ENCODE data around the gene CRABP1. TPM values are rescaled to one million over a fixed set of nuclear protein-coding genes. Genes with fewer than 3 reads are reported as not detected.

CRABP1 gene
- total and polyA plus RNA-seq, 3 experiments from 2014 or later = not detected

DNA sequence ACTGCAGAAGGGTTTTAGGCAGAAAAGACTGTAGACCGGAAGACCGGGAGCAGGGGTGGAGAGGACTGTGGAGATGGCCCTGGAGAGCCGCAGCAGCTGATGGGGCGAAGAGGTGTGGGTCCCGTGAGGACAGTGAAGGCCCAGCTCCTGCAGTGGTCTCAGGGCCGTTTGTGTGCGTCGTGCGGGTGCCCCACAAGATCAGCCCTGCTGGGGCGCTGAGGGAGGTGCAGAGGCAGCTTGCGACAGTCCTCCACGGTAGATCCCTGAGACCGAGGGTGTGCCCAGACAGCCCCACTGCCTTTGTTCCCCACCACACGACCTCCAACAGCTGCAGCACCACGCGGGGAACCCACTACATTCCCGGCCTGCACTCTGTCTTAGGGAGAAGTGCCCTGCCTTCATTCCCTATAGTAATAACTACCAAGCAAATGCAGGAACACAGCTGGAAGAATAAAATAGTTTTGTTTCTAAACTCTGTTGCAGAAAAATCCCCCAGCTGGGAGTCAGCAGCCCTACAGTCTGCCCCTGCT is 19.0 kb upstream of the CRABP1 start:
- Histone ChIP-seq H3K9me3 (ENCODE audit: low read length) (no peaks in the 10 kb centered on the region), H3K4me3 (ENCODE audit: low read length) (no peak overlapping the region), H3K27ac (ENCODE audit: low read depth, low read length) (no peak overlapping the region), H3K27me3 (ENCODE audit: insufficient read depth, low read length, poor library complexity, severe bottlenecking) (no peaks in the 10 kb centered on the region), H3K36me3 (ENCODE audit: insufficient read depth, low read length) (no peaks in the 10 kb centered on the region), H3K4me1 (ENCODE audit: insufficient read depth, low read length) (no peaks in the 10 kb centered on the region)
- no peaks in the 10 kb centered on the region for H3K36me3 Mint-ChIP-seq
- H3K27me3 Mint-ChIP-seq = no peaks in the 10 kb centered on the region
- no peak overlapping the region for H3K4me3 Mint-ChIP-seq
- no peaks in the 10 kb centered on the region for H3K4me1 Mint-ChIP-seq
- no peaks in the 10 kb centered on the region for H3K9me3 Mint-ChIP-seq
- DNase-seq = peak in 1 of 5 donors; percentile 18
- no peak overlapping the region for H3K27ac Mint-ChIP-seq
- ChIA-PET CTCF (no interaction called here), POLR2A (no interaction called here)

DNA sequence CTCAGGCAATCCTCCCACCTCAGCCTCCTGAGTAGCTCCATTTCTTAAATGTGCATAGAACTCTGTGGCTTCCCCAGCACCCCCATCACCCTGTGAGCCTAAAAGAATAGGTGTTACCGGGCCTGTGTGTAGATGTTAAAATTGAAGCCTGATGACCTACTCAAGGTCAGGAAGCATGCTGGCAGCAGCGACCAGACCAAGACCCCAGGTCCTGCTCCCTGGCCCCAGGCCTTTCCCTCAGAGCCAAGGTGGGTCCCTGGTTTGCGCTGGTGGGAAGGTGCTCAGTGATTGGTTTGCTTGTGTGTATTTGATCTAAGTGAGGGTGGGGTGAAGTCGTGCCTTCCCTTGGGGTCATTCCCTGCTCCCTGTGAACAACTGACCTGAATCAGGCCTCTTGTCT is 18.4 kb upstream of the CRABP1 start:
- CTCF ChIA-PET = no interaction called here
- no peaks in the 10 kb centered on the region for H3K4me1 Mint-ChIP-seq
- no peaks in the 10 kb centered on the region for H3K36me3 Mint-ChIP-seq
- POLR2A ChIA-PET = no interaction called here
- H3K27me3 Mint-ChIP-seq = no peaks in the 10 kb centered on the region
- H3K9me3 ChIP-seq (ENCODE audit: low read length) = no peaks in the 10 kb centered on the region
- no peaks in the 10 kb centered on the region for H3K27me3 ChIP-seq (ENCODE audit: insufficient read depth, low read length, poor library complexity, severe bottlenecking)
- H3K36me3 ChIP-seq (ENCODE audit: insufficient read depth, low read length) = no peaks in the 10 kb centered on the region
- H3K27ac ChIP-seq (ENCODE audit: low read depth, low read length) = no peak overlapping the region
- H3K4me3 Mint-ChIP-seq = no peak overlapping the region
- H3K4me1 ChIP-seq (ENCODE audit: insufficient read depth, low read length) = no peaks in the 10 kb centered on the region
- H3K27ac Mint-ChIP-seq = no peak overlapping the region
- DNase-seq = peak in 1 of 5 donors; percentile 16
- no peaks in the 10 kb centered on the region for H3K9me3 Mint-ChIP-seq
- H3K4me3 ChIP-seq (ENCODE audit: low read length) = no peak overlapping the region

DNA sequence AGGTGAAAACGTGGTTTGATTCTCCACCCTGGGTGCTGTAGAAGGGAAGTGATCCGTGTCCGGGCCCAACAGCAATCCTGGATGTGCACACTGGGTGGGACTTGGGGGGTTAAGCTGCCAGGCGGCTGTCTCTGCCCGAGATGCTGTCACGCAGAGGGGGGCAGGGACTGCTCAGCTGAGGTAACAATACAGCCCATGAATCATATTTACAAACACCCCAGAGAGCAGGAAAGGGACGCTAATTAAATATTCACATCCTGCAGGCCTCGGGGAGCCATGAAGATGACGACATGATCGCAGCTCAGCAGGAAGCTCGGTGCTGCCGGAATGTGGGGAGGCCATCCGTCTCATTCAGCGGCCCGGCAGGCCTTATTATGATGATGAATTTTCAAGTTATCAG is 17.9 kb upstream of the CRABP1 start:
- CTCF ChIA-PET = no interaction called here
- H3K27me3 Mint-ChIP-seq = no peaks in the 10 kb centered on the region

GRCh38 chr15:78322724-78323521 is 17.2 kb upstream of the CRABP1 start:
- Histone ChIP-seq H3K4me3 (ENCODE audit: low read length) (no peak overlapping the region), H3K36me3 (ENCODE audit: insufficient read depth, low read length) (no peaks in the 10 kb centered on the region), H3K27ac (ENCODE audit: low read depth, low read length) (no peak overlapping the region), H3K4me1 (ENCODE audit: insufficient read depth, low read length) (no peaks in the 10 kb centered on the region), H3K27me3 (ENCODE audit: insufficient read depth, low read length, poor library complexity, severe bottlenecking) (no peaks in the 10 kb centered on the region), H3K9me3 (ENCODE audit: low read length) (no peaks in the 10 kb centered on the region)
- CTCF ChIA-PET = no interaction called here
- POLR2A ChIA-PET = no interaction called here
- DNase-seq = peak in 1 of 5 donors; percentile 42
- no peak overlapping the region for H3K4me3 Mint-ChIP-seq
- H3K27me3 Mint-ChIP-seq = no peaks in the 10 kb centered on the region
- H3K27ac Mint-ChIP-seq = peak overlapping the region in 1 of 8 donors; percentile 36
- H3K9me3 Mint-ChIP-seq = no peaks in the 10 kb centered on the region
- H3K4me1 Mint-ChIP-seq = no peaks in the 10 kb centered on the region
- H3K36me3 Mint-ChIP-seq = peaks cover 0 to 1% (median 0%) of the 10 kb centered on the region in 3 donors

More for the DNA sequence above, 17.9 kb upstream of the CRABP1 start:
- Histone ChIP-seq H3K4me1 (ENCODE audit: insufficient read depth, low read length) (no peaks in the 10 kb centered on the region), H3K27ac (ENCODE audit: low read depth, low read length) (no peak overlapping the region), H3K27me3 (ENCODE audit: insufficient read depth, low read length, poor library complexity, severe bottlenecking) (no peaks in the 10 kb centered on the region), H3K36me3 (ENCODE audit: insufficient read depth, low read length) (no peaks in the 10 kb centered on the region), H3K4me3 (ENCODE audit: low read length) (no peak overlapping the region), H3K9me3 (ENCODE audit: low read length) (no peaks in the 10 kb centered on the region)
- Mint-ChIP-seq H3K36me3 (peaks cover 0 to under 1% (median 0%) of the 10 kb centered on the region in 3 donors), H3K9me3 (no peaks in the 10 kb centered on the region), H3K4me3 (no peak overlapping the region), H3K4me1 (no peaks in the 10 kb centered on the region), H3K27ac (no peak overlapping the region)
- POLR2A ChIA-PET = no interaction called here
- DNase-seq = peak in 1 of 5 donors; percentile 33

DNA sequence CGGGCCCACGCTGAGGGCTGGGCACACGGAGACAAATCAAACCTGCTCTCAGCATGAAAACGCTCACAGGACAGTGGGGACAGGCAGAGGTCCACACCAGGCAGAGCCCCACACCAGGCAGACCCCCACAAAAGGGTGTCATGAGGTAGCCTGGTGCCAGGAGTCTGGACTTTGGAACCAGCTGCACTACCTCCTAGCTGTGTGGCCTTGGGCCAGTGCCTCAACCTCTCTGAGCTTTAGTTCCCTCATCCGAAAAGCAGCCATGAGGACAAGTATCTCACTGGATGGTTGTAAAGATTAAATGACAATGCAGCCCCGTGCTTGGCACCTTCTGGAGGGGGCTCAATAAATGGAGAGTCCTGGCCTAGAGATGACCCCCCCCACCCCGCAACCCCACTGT is 16.5 kb upstream of the CRABP1 start:
- POLR2A ChIA-PET = no interaction called here
- H3K27ac Mint-ChIP-seq = no peak overlapping the region
- no peaks in the 10 kb centered on the region for H3K9me3 Mint-ChIP-seq

GRCh38 chr15:78324144-78324543 is 16.0 kb upstream of the CRABP1 start:
- Histone ChIP-seq H3K36me3 (ENCODE audit: insufficient read depth, low read length) (no peaks in the 10 kb centered on the region), H3K4me3 (ENCODE audit: low read length) (no peak overlapping the region), H3K27ac (ENCODE audit: low read depth, low read length) (no peak overlapping the region), H3K27me3 (ENCODE audit: insufficient read depth, low read length, poor library complexity, severe bottlenecking) (no peaks in the 10 kb centered on the region), H3K9me3 (ENCODE audit: low read length) (no peaks in the 10 kb centered on the region), H3K4me1 (ENCODE audit: insufficient read depth, low read length) (no peaks in the 10 kb centered on the region)
- DNase-seq = peak in 1 of 5 donors; percentile 16
- Mint-ChIP-seq H3K4me3 (no peak overlapping the region), H3K4me1 (no peaks in the 10 kb centered on the region), H3K27ac (no peak overlapping the region), H3K9me3 (no peaks in the 10 kb centered on the region), H3K27me3 (no peaks in the 10 kb centered on the region), H3K36me3 (peaks cover 0 to 1% (median 0%) of the 10 kb centered on the region in 3 donors)
- ChIA-PET CTCF (no interaction called here), POLR2A (no interaction called here)

More for the DNA sequence above, 16.5 kb upstream of the CRABP1 start:
- Mint-ChIP-seq H3K4me1 (no peaks in the 10 kb centered on the region), H3K4me3 (no peak overlapping the region), H3K36me3 (peaks cover 0 to 1% (median 0%) of the 10 kb centered on the region in 3 donors), H3K27me3 (no peaks in the 10 kb centered on the region)
- H3K9me3 ChIP-seq (ENCODE audit: low read length) = no peaks in the 10 kb centered on the region
- H3K4me1 ChIP-seq (ENCODE audit: insufficient read depth, low read length) = no peaks in the 10 kb centered on the region
- DNase-seq = peak in 1 of 5 donors; percentile 25
- no peaks in the 10 kb centered on the region for H3K36me3 ChIP-seq (ENCODE audit: insufficient read depth, low read length)
- CTCF ChIA-PET = no interaction called here
- H3K27ac ChIP-seq (ENCODE audit: low read depth, low read length) = no peak overlapping the region
- H3K4me3 ChIP-seq (ENCODE audit: low read length) = no peak overlapping the region
- no peaks in the 10 kb centered on the region for H3K27me3 ChIP-seq (ENCODE audit: insufficient read depth, low read length, poor library complexity, severe bottlenecking)

GRCh38 chr15:78325092-78325843 is 14.9 kb upstream of the CRABP1 start:
- Mint-ChIP-seq H3K36me3 (peaks cover 0 to 1% (median 0%) of the 10 kb centered on the region in 3 donors), H3K27me3 (peaks cover 0 to 1% of the 10 kb centered on the region in 2 donors), H3K9me3 (no peaks in the 10 kb centered on the region), H3K4me3 (no peak overlapping the region), H3K4me1 (no peaks in the 10 kb centered on the region), H3K27ac (peak overlapping the region in 1 of 8 donors; percentile 43)
- POLR2A ChIA-PET = no interaction called here
- CTCF ChIA-PET = no interaction called here
- no peak for DNase-seq
- Histone ChIP-seq H3K4me1 (ENCODE audit: insufficient read depth, low read length) (no peaks in the 10 kb centered on the region), H3K36me3 (ENCODE audit: insufficient read depth, low read length) (no peaks in the 10 kb centered on the region), H3K9me3 (ENCODE audit: low read length) (no peaks in the 10 kb centered on the region), H3K27me3 (ENCODE audit: insufficient read depth, low read length, poor library complexity, severe bottlenecking) (no peaks in the 10 kb centered on the region), H3K4me3 (ENCODE audit: low read length) (no peak overlapping the region), H3K27ac (ENCODE audit: low read depth, low read length) (no peak overlapping the region)

DNA sequence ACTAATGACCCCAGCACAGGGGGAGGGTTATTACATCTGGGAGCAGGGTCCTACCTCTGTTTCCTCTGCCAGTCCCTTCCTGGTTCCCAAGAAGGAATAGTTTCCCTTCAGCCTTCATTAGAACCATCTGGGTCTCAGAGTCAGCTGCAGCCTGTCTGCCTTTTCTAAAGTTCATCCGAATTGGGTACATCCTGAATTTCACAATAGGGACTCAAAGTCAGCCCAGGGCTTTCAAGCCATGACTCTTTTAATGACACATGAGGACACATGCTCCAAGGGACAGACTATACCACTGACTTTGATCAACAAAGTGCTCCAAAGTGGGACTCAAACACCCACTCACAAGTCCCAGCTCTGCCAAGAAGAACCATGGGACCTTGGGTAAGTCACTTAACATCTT is 12.7 kb upstream of the CRABP1 start:
- Histone ChIP-seq H3K27ac (ENCODE audit: low read depth, low read length) (no peak overlapping the region), H3K27me3 (ENCODE audit: insufficient read depth, low read length, poor library complexity, severe bottlenecking) (no peaks in the 10 kb centered on the region), H3K9me3 (ENCODE audit: low read length) (no peaks in the 10 kb centered on the region), H3K36me3 (ENCODE audit: insufficient read depth, low read length) (no peaks in the 10 kb centered on the region), H3K4me3 (ENCODE audit: low read length) (no peak overlapping the region), H3K4me1 (ENCODE audit: insufficient read depth, low read length) (no peaks in the 10 kb centered on the region)
- peaks cover 0 to 1% of the 10 kb centered on the region in 2 donors for H3K27me3 Mint-ChIP-seq
- peaks cover 0 to 1% (median 0%) of the 10 kb centered on the region in 3 donors for H3K36me3 Mint-ChIP-seq
- ChIA-PET POLR2A (no interaction called here), CTCF (no interaction called here)
- no peaks in the 10 kb centered on the region for H3K4me1 Mint-ChIP-seq
- no peak overlapping the region for H3K4me3 Mint-ChIP-seq
- no peaks in the 10 kb centered on the region for H3K9me3 Mint-ChIP-seq
- no peak for DNase-seq
- no peak overlapping the region for H3K27ac Mint-ChIP-seq
